Small intestine (tissue), 7 donors: Measurements from ENCODE around the gene PLEKHF1. TPM values are rescaled to one million over a fixed set of nuclear protein-coding genes. Genes with fewer than 3 reads are reported as not detected.
A peak's percentile ranks its signal among the peaks of the same experiment; 100 is the strongest.

Source experiments
- DNase-seq, 2 donors: peaks; one replicate each; pipeline versions ENCODE4 v3.0.0 to v3.0.0-alpha.2; 2013
- FAIRE-seq: peaks from 2 replicates; lab custom pipeline; 2012; peaks lifted over from hg19 to GRCh38; lab: Jason Lieb, UNC
- H3K27ac ChIP-seq, 3 donors: one replicate each; pipeline ENCODE4 v1.5.1; 2013; ENCODE audit warnings: low read length in 2 of 3, mild to moderate bottlenecking in 2 of 3, control low read depth in 1 of 3, inconsistent platforms in 1 of 3, low read depth in 1 of 3, moderate library complexity in 1 of 3
- H3K27me3 ChIP-seq, 3 donors: one replicate each; pipeline ENCODE4 v1.6.1; 2013; ENCODE audit warnings: low read length in 3 of 3, inconsistent platforms in 1 of 3; ENCODE audit not compliant: control insufficient read depth in 3 of 3, insufficient read depth in 3 of 3
- H3K36me3 ChIP-seq, 3 donors: one replicate each; pipeline ENCODE4 v1.6.1; 2013; ENCODE audit warnings: low read length in 3 of 3, inconsistent platforms in 1 of 3, low read depth in 1 of 3, mild to moderate bottlenecking in 1 of 3, moderate library complexity in 1 of 3; ENCODE audit not compliant: control insufficient read depth in 3 of 3, insufficient read depth in 2 of 3
- H3K4me1 ChIP-seq, 3 donors: one replicate each; pipeline ENCODE4 v1.6.1; 2013; ENCODE audit warnings: low read length in 2 of 3, inconsistent platforms in 1 of 3, low read depth in 1 of 3, mild to moderate bottlenecking in 1 of 3, moderate library complexity in 1 of 3; ENCODE audit not compliant: control insufficient read depth in 3 of 3, insufficient read depth in 2 of 3
- H3K4me3 ChIP-seq, 3 donors: one replicate each; pipeline ENCODE4 v1.5.1; 2013; ENCODE audit warnings: low read length in 3 of 3, control low read depth in 1 of 3, inconsistent platforms in 1 of 3, low read depth in 1 of 3, mild to moderate bottlenecking in 1 of 3, moderate library complexity in 1 of 3
- H3K9me3 ChIP-seq, 2 donors: one replicate each; pipeline ENCODE4 v1.6.1; 2013; ENCODE audit warnings: low read depth in 1 of 2, low read length in 1 of 2; ENCODE audit not compliant: control insufficient read depth in 2 of 2, insufficient read depth in 1 of 2
- WGBS, 3 donors: extraction: QIAGEN DNeasy Blood & Tissue Kit; methylation state at CpG; one replicate each; pipeline ENCODE4 v1.1.7; 2013; 5-methylcytosine and 5-hydroxymethylcytosine counted together
- polyA plus RNA-seq, 4 donors: library from polyadenylated mRNA; stranded (reverse) in 3 of 4; unstranded in 1 of 4; fragments of 200-250 nt in 3 of 4; fragments of 120-200 nt in 1 of 4; gene quantifications; one replicate each; pipeline versions ENCODE4 v1.2.1 to v1.2.3, GENCODE V29; 2013
- donor health status: healthy with polysubstance abuse.
- donor health status: control.
- donor health status: control.
- donor health status: Bipolar disorder and iron deficiency.
- donor health status: healthy.

The PLEKHF1 gene
- polyA plus RNA-seq, 4 donors: 1.6 to 12.2 (median 7.1) TPM

- no peaks in the 10 kb centered on the region for H3K27me3 ChIP-seq
- DNase-seq (no peak), FAIRE-seq (no peak)
- WGBS, 3 donors: 82 to 92% (median 85%) methylated on average over 13 of the region's 13 CpGs
- H3K36me3 ChIP-seq: peaks cover 4 to 19% (median 10%) of the 10 kb centered on the region in 3 donors
- H3K9me3 ChIP-seq: no peaks in the 10 kb centered on the region
- H3K27ac ChIP-seq: peak overlapping the region in 1 of 3 donors; percentile 13
- no peak overlapping the region for H3K4me3 ChIP-seq
- H3K4me1 ChIP-seq: no peaks in the 10 kb centered on the region
These were observed 10.5 kb downstream of the PLEKHF1 start for GRCh38 chr19:29675650-29676186.

GRCh38 chr19:29676586-29676985, 11.3 kb downstream of the PLEKHF1 start:
- Histone ChIP-seq H3K27ac (peak overlapping the region in 1 of 3 donors; percentile 1), H3K27me3 (no peaks in the 10 kb centered on the region), H3K36me3 (peaks cover 4 to 19% (median 10%) of the 10 kb centered on the region in 3 donors), H3K4me1 (peaks cover 0 to 3% (median 0%) of the 10 kb centered on the region in 3 donors), H3K4me3 (no peak overlapping the region), H3K9me3 (no peaks in the 10 kb centered on the region)
- FAIRE-seq (no peak), DNase-seq (no peak)
- WGBS, 3 donors: 37 to 61% (median 43%) methylated on average over 8 of the region's 8 CpGs

- peaks cover 4 to 19% (median 10%) of the 10 kb centered on the region in 3 donors for H3K36me3 ChIP-seq
- no peaks in the 10 kb centered on the region for H3K9me3 ChIP-seq
- peaks cover 0 to 3% (median 0%) of the 10 kb centered on the region in 3 donors for H3K4me1 ChIP-seq
- WGBS, 3 donors: 85 to 88% (median 87%) methylated on average over 20 to 23 of the region's 23 CpGs
- DNase-seq: no peak
- no peak for FAIRE-seq
- H3K27me3 ChIP-seq: no peaks in the 10 kb centered on the region
- H3K27ac ChIP-seq: no peak overlapping the region
- no peak overlapping the region for H3K4me3 ChIP-seq
These were observed 11.9 kb downstream of the PLEKHF1 start for GRCh38 chr19:29677001-29677817.

- peaks cover 0 to 3% (median 0%) of the 10 kb centered on the region in 3 donors for H3K4me1 ChIP-seq
- no peak overlapping the region for H3K27ac ChIP-seq
- no peak for FAIRE-seq
- no peak for DNase-seq
- no peak overlapping the region for H3K4me3 ChIP-seq
- no peaks in the 10 kb centered on the region for H3K27me3 ChIP-seq
- H3K36me3 ChIP-seq: peaks cover 4 to 18% (median 10%) of the 10 kb centered on the region in 3 donors
- H3K9me3 ChIP-seq: no peaks in the 10 kb centered on the region
- WGBS, 3 donors: 73 to 84% (median 79%) methylated on average over 18 to 20 of the region's 20 CpGs
These were observed 13.3 kb downstream of the PLEKHF1 start for GRCh38 chr19:29678484-29679106.

- Histone ChIP-seq H3K9me3 (no peaks in the 10 kb centered on the region), H3K4me1 (peaks cover 0 to 3% (median 0%) of the 10 kb centered on the region in 3 donors), H3K27ac (peak overlapping the region in 1 of 3 donors; percentile 12), H3K4me3 (no peak overlapping the region), H3K36me3 (peaks cover 4 to 9% (median 6%) of the 10 kb centered on the region in 3 donors), H3K27me3 (no peaks in the 10 kb centered on the region)
- no peak for FAIRE-seq
- DNase-seq: no peak
- 75 to 88% (median 86%) methylated on average over 9 of the region's 9 CpGs for WGBS, 3 donors
These were observed 14.4 kb downstream of the PLEKHF1 start for GRCh38 chr19:29679598-29680210.

GRCh38 chr19:29680447-29680846, 15.2 kb downstream of the PLEKHF1 start:
- no peak for FAIRE-seq
- DNase-seq: peak in 1 of 2 donors; percentile 62
- Histone ChIP-seq H3K36me3 (peaks cover 0 to 4% (median 3%) of the 10 kb centered on the region in 3 donors), H3K27me3 (no peaks in the 10 kb centered on the region), H3K4me1 (peaks cover 0 to 3% (median 0%) of the 10 kb centered on the region in 3 donors), H3K9me3 (no peaks in the 10 kb centered on the region), H3K4me3 (no peak overlapping the region), H3K27ac (peak overlapping the region in 1 of 3 donors; percentile 12)
- 54 to 67% (median 61%) methylated on average over 9 to 12 of the region's 12 CpGs for WGBS, 3 donors

- H3K27me3 ChIP-seq: no peaks in the 10 kb centered on the region
- WGBS, 3 donors: 59 to 69% (median 63%) methylated on average over 7 of the region's 7 CpGs
- no peaks in the 10 kb centered on the region for H3K36me3 ChIP-seq
- no peak overlapping the region for H3K4me3 ChIP-seq
- H3K4me1 ChIP-seq: peaks cover 0 to 3% (median 0%) of the 10 kb centered on the region in 3 donors
- FAIRE-seq (no peak), DNase-seq (no peak)
- no peaks in the 10 kb centered on the region for H3K9me3 ChIP-seq
- H3K27ac ChIP-seq: peak overlapping the region in 1 of 3 donors; percentile 12
These were observed 15.7 kb downstream of the PLEKHF1 start for GRCh38 chr19:29680937-29681336.
